ENCODE data around the gene PLK5. TPM values are rescaled to one million over a fixed set of nuclear protein-coding genes. Genes with fewer than 3 reads are reported as not detected.

PLK5 gene
- total and polyA plus RNA-seq, 2 donors (not counting 1 experiment from before 2014, with no cell fraction given): not detected

GRCh38 chr19:1514986-1515721 lies 8.7 kb upstream of the PLK5 start:
- TF ChIP-seq CTCF (IDR thresholded peaks at IDR 0.05) (no peak), EZH2 (IDR thresholded peaks at IDR 0.05; ENCODE audit: borderline replicate concordance, insufficient read depth, low read depth, low read length, poor library complexity, severe bottlenecking) (no peak)
- Mint-ChIP-seq H3K27me3 (peaks cover 31% of the 10 kb centered on the region), H3K9me3 (ENCODE audit: insufficient read depth) (no peaks in the 10 kb centered on the region), H3K27ac (no peak overlapping the region), H3K4me1 (peaks cover 5% of the 10 kb centered on the region), H3K4me3 (no peak overlapping the region)
- no peak for DNase-seq
- ATAC-seq (ENCODE audit: low read depth): no peak
- Histone ChIP-seq H3K27me3 (replicated peaks in 1 of 4; ENCODE audit: control extremely low read depth in 1 of 4, control insufficient read depth in 3 of 4, insufficient read depth in 4 of 4, low read length in 3 of 4) (peaks cover 0 to 49% (median 11%) of the 10 kb centered on the region in 4 experiments), H4K20me1 (ENCODE audit: control insufficient read depth, insufficient read depth, low read length, poor library complexity, severe bottlenecking) (no peaks in the 10 kb centered on the region), H3K9ac (ENCODE audit: low read length) (no peak overlapping the region), H3K4me3 (ENCODE audit: control extremely low read depth in 1 of 5, extremely low read depth in 1 of 5, insufficient read depth in 1 of 5, low read depth in 2 of 5, low read length in 4 of 5) (no peak overlapping the region), H3K9me3 (ENCODE audit: control extremely low read depth in 1 of 3, control insufficient read depth in 2 of 3, insufficient read depth in 1 of 3, low read length in 2 of 3) (peaks cover 0 to 29% (median 0%) of the 10 kb centered on the region in 3 donors), H3K36me3 (replicated peaks in 1 of 2; ENCODE audit: control extremely low read depth in 1 of 2, control insufficient read depth in 1 of 2, extremely low read depth in 1 of 2, insufficient read depth in 2 of 2, low read length in 1 of 2) (no peaks in the 10 kb centered on the region), H2AFZ (ENCODE audit: insufficient read depth, low read depth, low read length, poor library complexity, severe bottlenecking) (no peak overlapping the region), H3K79me2 (ENCODE audit: control insufficient read depth, insufficient read depth, low read length) (no peaks in the 10 kb centered on the region), H3K27ac (ENCODE audit: low read length in 2 of 2) (no peak overlapping the region), H3K4me2 (replicated peaks; ENCODE audit: low read depth, low read length, poor library complexity, severe bottlenecking) (no peak overlapping the region), H3K4me1 (ENCODE audit: control insufficient read depth in 2 of 2, insufficient read depth in 2 of 2, low read length in 2 of 2) (peaks cover 9 to 13% of the 10 kb centered on the region in 2 donors)
- WGBS (ENCODE audit: insufficient coverage): 56% methylated on average over 5 of the region's 14 CpGs
- intact Hi-C loops (cut with micrococcal nuclease): no loop called here
- CTCF ChIA-PET: interaction anchor here (0.6 kb wide), 1 partner anchor 1803 kb away, joined by 4 read pairs; no protein-coding TSS in a partner anchor
- POLR2A ChIA-PET: no interaction called here

- ChIA-PET POLR2A (no interaction called here), CTCF (no interaction called here)
- H3K4me1 ChIP-seq (ENCODE audit: control insufficient read depth in 2 of 2, insufficient read depth in 2 of 2, low read length in 2 of 2): peaks cover 9 to 13% of the 10 kb centered on the region in 2 donors
- Mint-ChIP-seq H3K4me1 (peaks cover 5% of the 10 kb centered on the region), H3K9me3 (ENCODE audit: insufficient read depth) (no peaks in the 10 kb centered on the region), H3K27me3 (peaks cover 22% of the 10 kb centered on the region), H3K4me3 (no peak overlapping the region), H3K27ac (no peak overlapping the region)
- H3K27ac ChIP-seq (ENCODE audit: low read length in 2 of 2): no peak overlapping the region
- DNase-seq: no peak
- H2AFZ ChIP-seq (ENCODE audit: insufficient read depth, low read depth, low read length, poor library complexity, severe bottlenecking): no peak overlapping the region
- 90% methylated on average over 8 of the region's 8 CpGs for WGBS (ENCODE audit: insufficient coverage)
- no peak overlapping the region for H3K4me3 ChIP-seq (ENCODE audit: control extremely low read depth in 1 of 5, extremely low read depth in 1 of 5, insufficient read depth in 1 of 5, low read depth in 2 of 5, low read length in 4 of 5)
- H3K9me3 ChIP-seq (ENCODE audit: control extremely low read depth in 1 of 3, control insufficient read depth in 2 of 3, insufficient read depth in 1 of 3, low read length in 2 of 3): peaks cover 0 to 28% (median 0%) of the 10 kb centered on the region in 3 donors
- H4K20me1 ChIP-seq (ENCODE audit: control insufficient read depth, insufficient read depth, low read length, poor library complexity, severe bottlenecking): no peaks in the 10 kb centered on the region
- H3K4me2 ChIP-seq (replicated peaks; ENCODE audit: low read depth, low read length, poor library complexity, severe bottlenecking): no peak overlapping the region
- H3K27me3 ChIP-seq (replicated peaks in 1 of 4; ENCODE audit: control extremely low read depth in 1 of 4, control insufficient read depth in 3 of 4, insufficient read depth in 4 of 4, low read length in 3 of 4): peaks cover 0 to 41% (median 11%) of the 10 kb centered on the region in 4 experiments
- TF ChIP-seq EZH2 (IDR thresholded peaks at IDR 0.05; ENCODE audit: borderline replicate concordance, insufficient read depth, low read depth, low read length, poor library complexity, severe bottlenecking) (no peak), CTCF (IDR thresholded peaks at IDR 0.05) (no peak)
- intact Hi-C loops (cut with micrococcal nuclease): no loop called here
- ATAC-seq (ENCODE audit: low read depth): no peak
- no peak overlapping the region for H3K9ac ChIP-seq (ENCODE audit: low read length)
- H3K36me3 ChIP-seq (replicated peaks in 1 of 2; ENCODE audit: control extremely low read depth in 1 of 2, control insufficient read depth in 1 of 2, extremely low read depth in 1 of 2, insufficient read depth in 2 of 2, low read length in 1 of 2): no peaks in the 10 kb centered on the region
- H3K79me2 ChIP-seq (ENCODE audit: control insufficient read depth, insufficient read depth, low read length): no peaks in the 10 kb centered on the region
Observed at GRCh38 chr19:1516395-1516753, 7.5 kb upstream of the PLK5 start.
